BLaER1 (cell line): Measurements from ENCODE around the gene INHA.
A peak's percentile ranks its signal among the peaks of the same experiment; 100 is the strongest.

Experiments used
- H3K27ac ChIP-seq: shearing (Covaris generic); formaldehyde crosslinking; 2 replicates; pipeline ENCODE4 v1.8.1; 2022
- H3K27me3 ChIP-seq: shearing (Covaris generic); formaldehyde crosslinking; 2 replicates; pipeline ENCODE4 v1.8.1; 2022
- H3K36me3 ChIP-seq: shearing (Covaris generic); formaldehyde crosslinking; 2 replicates; pipeline ENCODE4 v1.8.1; 2022
- H3K4me1 ChIP-seq: shearing (Covaris generic); formaldehyde crosslinking; 2 replicates; pipeline ENCODE4 v1.8.1; 2022
- H3K4me2 ChIP-seq: shearing (Covaris generic); formaldehyde crosslinking; 2 replicates; pipeline ENCODE4 v1.8.1; 2022
- H3K4me3 ChIP-seq: shearing (Covaris generic); formaldehyde crosslinking; 2 replicates; pipeline ENCODE4 v1.8.1; 2022
- H3K9ac ChIP-seq: shearing (Covaris generic); formaldehyde crosslinking; 2 replicates; pipeline ENCODE4 v1.8.1; 2022
- H3K9me3 ChIP-seq: shearing (Covaris generic); formaldehyde crosslinking; 2 replicates; pipeline ENCODE4 v1.8.1; 2022
- H4K20me1 ChIP-seq: shearing (Covaris generic); formaldehyde crosslinking; 2 replicates; pipeline ENCODE4 v1.8.1; 2022
- Cebpa-rat ChIP-seq: shearing (Covaris generic); IDR thresholded peaks from 2 replicates; pipeline ENCODE4 v1.8.1; 2022

Gene INHA

DNA sequence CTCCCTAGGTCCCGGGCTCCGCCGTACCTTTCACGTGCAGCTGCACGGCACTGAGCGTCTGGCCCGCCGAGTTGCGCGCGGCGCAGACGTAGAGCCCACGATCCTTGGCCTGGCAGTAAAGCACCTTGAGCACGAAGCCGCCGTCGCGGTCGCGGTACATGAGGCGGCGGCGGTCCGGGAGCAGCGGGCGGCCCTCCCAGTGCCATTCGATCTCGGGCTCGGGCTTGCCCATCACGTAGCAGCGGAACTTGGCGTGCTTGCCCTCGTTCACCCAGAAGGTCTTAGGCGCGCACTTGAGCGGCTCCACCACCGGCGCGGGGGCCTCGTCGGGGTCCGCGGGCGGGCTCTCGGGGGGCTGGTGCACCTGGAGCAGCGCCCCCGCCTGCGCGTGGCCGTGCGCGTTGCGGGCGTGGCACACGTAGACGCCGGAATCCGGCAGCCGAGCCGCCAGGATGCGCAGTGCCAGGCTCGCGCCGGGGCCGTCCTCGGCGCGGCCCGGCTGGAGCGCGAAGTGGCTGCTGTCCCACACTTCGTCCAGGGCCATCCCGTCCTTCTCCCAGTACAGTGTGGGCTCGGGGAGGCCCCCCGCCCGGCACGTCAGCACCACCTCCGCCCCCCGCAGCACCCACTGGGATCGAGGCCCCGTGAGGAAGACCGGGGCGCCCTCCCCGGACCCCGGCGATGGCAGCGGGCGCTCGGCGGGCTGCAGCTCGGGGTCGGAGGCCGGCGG is 1.8 kb upstream of the INHA start:
- H3K4me2 ChIP-seq: peak overlapping the region; percentile 92
- TF ChIP-seq Cebpa-rat: no peak
- no peaks in the 10 kb centered on the region for H3K27me3 ChIP-seq
- peaks cover 28% of the 10 kb centered on the region for H3K36me3 ChIP-seq
- H3K9ac ChIP-seq: peak overlapping the region; percentile 88
- H3K4me1 ChIP-seq: peaks cover 45% of the 10 kb centered on the region
- H3K27ac ChIP-seq: peak overlapping the region; percentile 89
- H4K20me1 ChIP-seq: peaks cover 52% of the 10 kb centered on the region
- no peaks in the 10 kb centered on the region for H3K9me3 ChIP-seq
- peak overlapping the region; percentile 88 for H3K4me3 ChIP-seq

DNA sequence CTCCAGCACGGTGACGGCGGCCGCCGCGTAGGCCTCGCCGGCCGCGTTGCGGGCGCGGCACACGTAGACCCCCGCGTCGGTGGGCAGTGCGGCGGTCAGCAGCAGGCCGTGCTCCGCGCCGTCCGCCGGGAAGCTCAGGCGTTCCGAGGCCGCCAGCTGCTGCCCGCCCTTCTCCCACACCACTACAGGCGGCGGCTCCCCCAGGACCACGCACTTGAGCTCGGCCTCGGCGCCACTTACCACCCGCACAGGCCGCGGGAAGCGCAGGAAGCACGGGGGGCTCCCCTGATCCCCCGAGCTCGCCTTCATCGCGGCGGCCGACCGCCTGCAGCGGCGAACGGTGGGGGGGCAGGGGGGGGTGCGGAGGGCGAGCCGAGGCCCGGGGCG is 1.2 kb upstream of the INHA start:
- TF ChIP-seq Cebpa-rat: no peak
- Histone ChIP-seq H3K4me2 (peak overlapping the region; percentile 92), H4K20me1 (peaks cover 47% of the 10 kb centered on the region), H3K4me1 (peaks cover 45% of the 10 kb centered on the region), H3K36me3 (peaks cover 23% of the 10 kb centered on the region), H3K9ac (peak overlapping the region; percentile 88), H3K27me3 (no peaks in the 10 kb centered on the region), H3K27ac (peak overlapping the region; percentile 89), H3K4me3 (peak overlapping the region; percentile 88), H3K9me3 (no peaks in the 10 kb centered on the region)

DNA sequence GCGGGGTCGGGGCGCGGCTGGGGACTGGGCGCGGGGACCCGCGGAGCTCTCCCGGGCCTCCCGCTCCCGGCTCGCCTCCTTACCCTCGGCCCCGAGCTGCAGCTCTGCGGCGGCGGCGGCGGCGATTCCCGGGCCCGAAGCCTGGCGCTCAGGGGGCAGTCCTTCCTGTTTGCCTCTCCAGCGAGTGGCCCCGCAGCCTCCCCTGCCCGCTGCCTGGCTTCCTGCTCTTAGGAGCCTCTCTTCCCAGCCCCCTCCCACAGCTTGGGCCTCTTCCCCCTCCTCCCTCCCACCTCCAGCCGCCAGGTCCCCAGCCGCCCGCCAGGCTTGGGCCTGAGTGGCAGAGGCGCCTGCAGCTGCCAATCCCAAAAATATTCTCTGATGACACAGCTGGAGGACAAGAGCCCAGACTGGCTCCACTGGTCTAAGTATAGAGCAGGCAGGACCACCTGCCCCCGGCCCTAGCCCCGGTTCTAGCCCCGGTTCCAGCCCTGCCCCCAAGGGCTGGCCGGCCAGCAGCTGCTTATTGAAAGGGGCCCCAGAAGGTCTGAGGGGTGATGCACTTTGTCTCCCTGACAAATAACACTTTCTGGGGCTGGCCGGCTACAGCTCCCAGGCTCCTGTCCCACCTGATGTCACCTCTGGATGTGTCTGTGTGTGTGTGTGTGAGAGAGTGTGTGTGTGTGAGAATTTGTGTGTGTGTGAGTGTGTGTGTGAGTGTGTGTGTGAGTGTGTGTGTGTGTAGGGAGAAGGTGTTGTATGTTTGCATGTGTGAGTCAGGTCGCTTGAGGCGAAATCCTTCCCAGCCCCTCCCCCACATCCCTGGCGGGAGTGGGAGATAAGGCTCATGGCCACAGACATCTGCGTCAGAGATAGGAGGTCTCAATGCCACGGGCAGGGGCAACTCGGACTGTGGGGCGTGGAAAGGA is 536 bp upstream of the INHA start, which contains the start of gene OBSL1:
OBSL1 (minus strand) TSS at position 229 of the 926 bp plus-strand sequence. CDS start 307 bp downstream, outside the sequence.
- Histone ChIP-seq H3K9ac (peak within 1 kb of the TSS; percentile 88), H3K4me3 (peak within 1 kb of the TSS; percentile 88), H3K36me3 (peaks cover 16% of the 10 kb centered on the region), H3K27ac (peak within 1 kb of the TSS; percentile 89), H3K9me3 (no peaks in the 10 kb centered on the region), H3K4me1 (peaks cover 39% of the 10 kb centered on the region), H3K4me2 (peak within 1 kb of the TSS; percentile 92), H3K27me3 (no peaks in the 10 kb centered on the region), H4K20me1 (peaks cover 40% of the 10 kb centered on the region)
- no peak for TF ChIP-seq Cebpa-rat

DNA sequence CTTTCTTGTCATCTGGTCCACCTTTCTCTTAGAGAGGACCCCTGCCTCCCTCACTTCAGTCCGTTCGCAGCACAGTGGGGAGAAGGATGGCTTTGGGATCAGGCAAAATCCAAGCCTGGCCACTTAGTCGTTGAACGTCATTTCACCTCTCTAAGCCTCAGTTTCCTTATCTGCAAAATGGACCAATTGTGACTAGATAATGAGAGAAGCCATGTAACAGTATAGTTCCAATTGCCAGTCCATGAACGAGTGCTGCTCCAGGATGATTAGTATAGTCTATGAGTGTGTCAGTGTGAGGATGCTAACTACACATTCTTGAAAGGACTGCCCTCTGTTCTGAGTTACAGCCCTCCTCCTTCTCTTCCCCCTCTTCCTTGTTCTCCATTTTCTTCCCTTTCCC is 1.1 kb downstream of the INHA start:
- peaks cover under 1% of the 10 kb centered on the region; the same call in 1 of the 2 replicates for H3K36me3 ChIP-seq
- no peaks in the 10 kb centered on the region for H3K9me3 ChIP-seq
- H3K27ac ChIP-seq: no peak overlapping the region
- H3K4me3 ChIP-seq: no peak overlapping the region
- H3K4me1 ChIP-seq: peaks cover 32% of the 10 kb centered on the region
- H4K20me1 ChIP-seq: peaks cover 24% of the 10 kb centered on the region
- H3K9ac ChIP-seq: no peak overlapping the region
- no peak overlapping the region for H3K4me2 ChIP-seq
- no peaks in the 10 kb centered on the region for H3K27me3 ChIP-seq
- TF ChIP-seq Cebpa-rat: no peak

DNA sequence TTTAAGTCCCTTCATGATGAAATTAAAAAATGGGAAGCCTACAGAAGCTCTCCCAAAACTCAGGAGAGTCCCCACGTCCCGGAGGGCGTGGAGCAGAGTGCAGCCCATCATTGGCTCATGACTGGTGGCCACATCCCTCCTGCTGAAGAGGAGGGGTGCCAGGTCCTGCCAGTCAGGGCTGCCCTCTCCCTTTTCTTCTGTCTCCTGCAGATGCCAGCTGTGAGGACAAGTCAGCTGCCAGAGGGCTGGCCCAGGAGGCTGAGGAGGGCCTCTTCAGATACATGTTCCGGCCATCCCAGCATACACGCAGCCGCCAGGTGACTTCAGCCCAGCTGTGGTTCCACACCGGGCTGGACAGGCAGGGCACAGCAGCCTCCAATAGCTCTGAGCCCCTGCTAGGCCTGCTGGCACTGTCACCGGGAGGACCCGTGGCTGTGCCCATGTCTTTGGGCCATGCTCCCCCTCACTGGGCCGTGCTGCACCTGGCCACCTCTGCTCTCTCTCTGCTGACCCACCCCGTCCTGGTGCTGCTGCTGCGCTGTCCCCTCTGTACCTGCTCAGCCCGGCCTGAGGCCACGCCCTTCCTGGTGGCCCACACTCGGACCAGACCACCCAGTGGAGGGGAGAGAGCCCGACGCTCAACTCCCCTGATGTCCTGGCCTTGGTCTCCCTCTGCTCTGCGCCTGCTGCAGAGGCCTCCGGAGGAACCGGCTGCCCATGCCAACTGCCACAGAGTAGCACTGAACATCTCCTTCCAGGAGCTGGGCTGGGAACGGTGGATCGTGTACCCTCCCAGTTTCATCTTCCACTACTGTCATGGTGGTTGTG is 2.6 kb downstream of the INHA start:
- no peaks in the 10 kb centered on the region for H3K9me3 ChIP-seq
- no peak overlapping the region for H3K4me3 ChIP-seq
- no peaks in the 10 kb centered on the region for H3K27me3 ChIP-seq
- H4K20me1 ChIP-seq: peaks cover 9% of the 10 kb centered on the region
- peaks cover 17% of the 10 kb centered on the region for H3K4me1 ChIP-seq
- H3K27ac ChIP-seq: no peak overlapping the region
- no peak overlapping the region for H3K9ac ChIP-seq
- H3K4me2 ChIP-seq: no peak overlapping the region
- no peak for TF ChIP-seq Cebpa-rat
- no peaks in the 10 kb centered on the region for H3K36me3 ChIP-seq

- Histone ChIP-seq H3K27me3 (no peaks in the 10 kb centered on the region), H3K4me2 (no peak overlapping the region), H3K9me3 (no peaks in the 10 kb centered on the region), H4K20me1 (no peaks in the 10 kb centered on the region), H3K9ac (no peak overlapping the region), H3K36me3 (no peaks in the 10 kb centered on the region), H3K4me1 (peaks cover 9% of the 10 kb centered on the region), H3K4me3 (no peak overlapping the region), H3K27ac (no peak overlapping the region)
- TF ChIP-seq Cebpa-rat: no peak
These were observed 3.7 kb downstream of the INHA start for GRCh38 chr2:219575566-219576504.

DNA sequence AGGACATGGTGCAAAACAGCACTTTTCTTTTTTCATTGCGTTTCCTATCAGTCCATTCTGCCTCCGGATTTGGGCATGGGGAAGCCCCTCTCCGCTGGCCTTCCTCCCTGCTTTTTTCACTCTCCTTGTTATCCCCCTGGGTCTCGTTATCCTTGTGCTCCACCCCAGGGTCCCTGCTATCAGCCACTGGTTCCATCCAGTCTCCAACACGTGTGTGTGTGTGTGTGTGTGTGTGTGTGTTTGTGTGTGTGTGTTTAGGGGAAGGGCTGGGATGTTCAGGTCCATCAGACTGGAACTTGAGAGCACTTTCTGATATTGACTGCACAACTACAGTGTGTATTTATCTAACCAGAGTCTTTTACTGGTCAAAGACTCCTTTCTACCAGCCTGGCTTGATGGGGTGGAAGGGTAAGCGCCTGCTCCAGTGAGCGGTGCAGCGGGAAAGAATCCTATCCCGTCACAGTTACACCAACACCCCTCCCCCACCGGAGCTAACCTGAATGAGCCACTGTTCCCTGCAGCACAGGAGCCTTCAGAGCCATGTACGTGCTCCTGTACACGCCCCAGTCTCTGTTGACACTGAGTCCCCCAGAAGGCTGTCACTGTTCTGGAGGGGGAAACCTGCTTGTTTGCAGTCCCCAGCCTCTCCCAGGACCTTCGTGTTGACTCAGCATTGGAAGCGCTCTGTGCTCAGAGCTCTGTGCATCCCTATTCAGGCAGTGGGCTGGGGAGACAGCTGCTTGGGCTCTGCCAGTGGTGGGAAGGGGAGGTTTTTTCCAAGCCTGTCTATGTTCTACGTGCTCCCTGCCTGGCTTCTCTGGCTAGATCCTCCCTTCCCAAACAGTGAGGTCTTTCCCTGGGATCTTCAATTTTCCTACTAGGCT is 4.6 kb downstream of the INHA start:
- H3K4me1 ChIP-seq: peaks cover 6% of the 10 kb centered on the region
- H3K36me3 ChIP-seq: no peaks in the 10 kb centered on the region
- no peak overlapping the region for H3K4me3 ChIP-seq
- no peak overlapping the region for H3K9ac ChIP-seq
- TF ChIP-seq Cebpa-rat: no peak
- H3K9me3 ChIP-seq: no peaks in the 10 kb centered on the region
- no peak overlapping the region for H3K27ac ChIP-seq
- H3K27me3 ChIP-seq: no peaks in the 10 kb centered on the region
- H3K4me2 ChIP-seq: no peak overlapping the region
- no peaks in the 10 kb centered on the region for H4K20me1 ChIP-seq
